IMR-90 (cell line): ENCODE results near the gene B3GALT4. TPM values are rescaled to one million over a fixed set of nuclear protein-coding genes. Genes with fewer than 3 reads are reported as not detected.

Experiments
- ATAC-seq: fragments of 200-7000 bp; cut with Tn5 transposase; 2 replicates; pipeline ENCODE4 v1.9.1; 2020; ENCODE audit warnings: low read depth, mild to moderate bottlenecking, moderate library complexity
- BruUV-seq: library from RNA; stranded (reverse); fragments of 400-500 nt; replicated peaks from 2 replicates; lab custom pipeline; 2021; lab: Mats Ljungman, UMichigan
- CTCF ChIA-PET: fragments of 300-600 bp; formaldehyde crosslinking; extraction: SDS; loops from one replicate; lab custom pipeline; 2021; ENCODE audit warnings: antibody characterized with exemption; lab: Yijun Ruan, JAX
- POLR2A ChIA-PET: fragments of 300-600 bp; sonication (Branson Sonifier 250); formaldehyde crosslinking; loops from one replicate; lab custom pipeline; 2022; ENCODE audit warnings: antibody characterized with exemption; ENCODE audit not compliant: unreplicated experiment; lab: Charles Lee
- DNase-seq: peaks from one replicate; pipeline ENCODE4 v3.0.0; 2013
- H2AFZ ChIP-seq: replicated peaks from 2 replicates; pipeline ENCODE3; 2013; ENCODE audit warnings: low read length, mild to moderate bottlenecking; ENCODE audit not compliant: poor library complexity
- H2AK5ac ChIP-seq: 2 replicates; pipeline ENCODE4 v1.6.1; 2013; ENCODE audit warnings: low read depth, low read length, inconsistent platforms
- H2AK9ac ChIP-seq: replicated peaks from 2 replicates; pipeline ENCODE3; 2013; ENCODE audit warnings: mild to moderate bottlenecking, low read depth, low read length, moderate library complexity; ENCODE audit not compliant: poor library complexity
- H2BK120ac ChIP-seq: 2 replicates; pipeline ENCODE4 v1.6.1; 2013; ENCODE audit warnings: low read depth, low read length, inconsistent platforms
- H2BK15ac ChIP-seq: 3 replicates; pipeline ENCODE4 v1.6.1; 2013; ENCODE audit warnings: low read depth, low read length, inconsistent platforms
- H2BK20ac ChIP-seq: 2 replicates; pipeline ENCODE4 v1.6.1; 2013; ENCODE audit warnings: low read depth, mild to moderate bottlenecking, inconsistent platforms, low read length, moderate library complexity
- H2BK5ac ChIP-seq: 2 replicates; pipeline ENCODE4 v1.6.1; 2013; ENCODE audit warnings: mild to moderate bottlenecking, low read depth, low read length, inconsistent platforms; ENCODE audit not compliant: poor library complexity, severe bottlenecking
- H3K14ac ChIP-seq: replicated peaks from 2 replicates; pipeline ENCODE4 v1.6.1; 2013; ENCODE audit warnings: low read depth, low read length, inconsistent platforms
- H3K18ac ChIP-seq: 2 replicates; pipeline ENCODE4 v1.6.1; 2013; ENCODE audit warnings: low read depth, low read length, control low read depth
- H3K23ac ChIP-seq: 2 replicates; pipeline ENCODE4 v1.6.1; 2013; ENCODE audit warnings: low read depth, low read length, inconsistent platforms
- H3K27ac ChIP-seq: 2 replicates; pipeline ENCODE4 v1.5.1; 2013; ENCODE audit warnings: mild to moderate bottlenecking, control low read depth, low read length; ENCODE audit not compliant: insufficient read depth
- H3K27me3 ChIP-seq: 2 replicates; pipeline ENCODE4 v1.6.1; 2013; ENCODE audit warnings: low read length; ENCODE audit not compliant: control insufficient read depth, insufficient read depth
- H3K36me3 ChIP-seq: 2 replicates; pipeline ENCODE4 v1.6.1; 2013; ENCODE audit warnings: low read length, mixed read lengths; ENCODE audit not compliant: control insufficient read depth, insufficient read depth
- H3K4ac ChIP-seq: 2 replicates; pipeline ENCODE4 v1.6.1; 2013; ENCODE audit warnings: low read depth, low read length, inconsistent platforms
- H3K4me1 ChIP-seq: 2 replicates; pipeline ENCODE4 v1.6.1; 2013; ENCODE audit warnings: low read length, mixed read lengths; ENCODE audit not compliant: control insufficient read depth, insufficient read depth
- H3K4me2 ChIP-seq: 2 replicates; pipeline ENCODE4 v1.6.1; 2013; ENCODE audit warnings: low read depth, mild to moderate bottlenecking, control low read depth, low read length, moderate library complexity
- H3K4me3 ChIP-seq: 2 replicates; pipeline ENCODE4 v1.5.1; 2013; ENCODE audit warnings: low read depth, mild to moderate bottlenecking, control low read depth, low read length, moderate library complexity; ENCODE audit not compliant: insufficient read depth
- H3K56ac ChIP-seq: 2 replicates; pipeline ENCODE4 v1.6.1; 2013; ENCODE audit warnings: low read length, inconsistent platforms; ENCODE audit not compliant: insufficient read depth; ENCODE audit errors: extremely low read depth
- H3K79me1 ChIP-seq, 2 experiments: 2 replicates each; pipeline ENCODE4 v1.6.1; 2013; ENCODE audit warnings: low read length in 2 of 2, inconsistent platforms in 1 of 2, low read depth in 1 of 2
- H3K9ac ChIP-seq: 2 replicates; pipeline ENCODE4 v1.6.1; 2013; ENCODE audit warnings: low read depth, low read length, control low read depth
- H3K9me1 ChIP-seq: 2 replicates; pipeline ENCODE4 v1.6.1; 2013; ENCODE audit warnings: low read length, inconsistent platforms; ENCODE audit not compliant: insufficient read depth
- H3K9me3 ChIP-seq: 2 replicates; pipeline ENCODE4 v1.6.1; 2013; ENCODE audit warnings: low read length; ENCODE audit not compliant: control insufficient read depth, insufficient read depth
- H4K20me1 ChIP-seq: 2 replicates; pipeline ENCODE4 v1.6.1; 2013; ENCODE audit warnings: low read length, inconsistent platforms; ENCODE audit not compliant: insufficient read depth
- H4K5ac ChIP-seq: 2 replicates; pipeline ENCODE4 v1.6.1; 2013; ENCODE audit warnings: mild to moderate bottlenecking, low read depth, low read length, control low read depth
- H4K8ac ChIP-seq, 2 experiments: 2 replicates each; pipeline ENCODE4 v1.6.1; 2013; ENCODE audit warnings: low read depth in 2 of 2, low read length in 2 of 2, control low read depth in 1 of 2, inconsistent platforms in 1 of 2
- H4K91ac ChIP-seq: 2 replicates; pipeline ENCODE4 v1.6.1; 2013; ENCODE audit warnings: low read depth, low read length, inconsistent platforms; ENCODE audit not compliant: insufficient read depth
- CHD1 ChIP-seq: IDR thresholded peaks from 2 replicates; pipeline ENCODE4 v1.6.1; 2012; ENCODE audit warnings: low read depth, low read length, improper control_type of control experiment
- CTCF ChIP-seq: conservative IDR thresholded peaks from 2 replicates; pipeline ENCODE4 v1.5.1; 2012; ENCODE audit warnings: mild to moderate bottlenecking, low read depth, low read length, improper control_type of control experiment
- MAZ ChIP-seq: IDR thresholded peaks from 2 replicates; pipeline ENCODE4 v1.6.1; 2012; ENCODE audit warnings: low read depth, mild to moderate bottlenecking, low read length, improper control_type of control experiment, moderate library complexity, borderline replicate concordance
- NFE2L2 ChIP-seq: fragments of 150-350 bp; IDR thresholded peaks from 2 replicates; pipeline ENCODE4 v1.6.1; 2016; ENCODE audit warnings: low read depth, mild to moderate bottlenecking, low read length
- SMC3 ChIP-seq: fragments of 150-350 bp; IDR thresholded peaks from 2 replicates; pipeline ENCODE4 v1.6.1; 2016; ENCODE audit warnings: low read depth, mild to moderate bottlenecking, antibody characterized with exemption, low read length, moderate library complexity
- WGBS, 2 experiments: methylation state at CpG; one replicate each; pipeline versions ENCODE4 v1.1.5 to v1.1.7; 2013; ENCODE audit warnings: missing lambda C conversion rate in 2 of 2; ENCODE audit not compliant: insufficient read length in 1 of 2; ENCODE audit errors: extremely low coverage in 2 of 2; 5-methylcytosine and 5-hydroxymethylcytosine counted together
- dilution Hi-C: fragments of 300-500 bp; cut with HindIII; formaldehyde crosslinking; loops from one replicate; pipeline ENCODE4 v1.14.3; 2018; ENCODE audit warnings: low sequenced_read_pairs; ENCODE audit not compliant: unreplicated experiment
- in situ Hi-C: fragments of 300-500 bp; cut with MboI; formaldehyde crosslinking; loops from 3 replicates; pipeline ENCODE4 v1.14.3; 2019; ENCODE audit warnings: low sequenced_read_pairs, inconsistent platforms, mixed read lengths
- intact Hi-C: fragments of 100-400 bp; cut with micrococcal nuclease; formaldehyde crosslinking; loops from 2 replicates; pipeline ENCODE4 v1.10.0; 2022
- polyA plus RNA-seq, 3 experiments: library from polyadenylated mRNA; depleted of rRNA; stranded (reverse); fragments of >200 nt; gene quantifications; 2 replicates each; pipeline ENCODE4 v1.2.3, GENCODE V29; 2012; ENCODE audit warnings: low replicate concordance in 1 of 3
- total RNA-seq: library from RNA; depleted of rRNA; stranded (reverse); fragments of >200 nt; gene quantifications from 2 replicates; pipeline ENCODE4 v1.2.3, GENCODE V29; 2012
- TF ChIP-seq, protein P1 (sequence below): fragments of 150-350 bp; IDR thresholded peaks from 2 replicates; pipeline ENCODE4 v1.6.1; 2016; ENCODE audit warnings: low read depth, mild to moderate bottlenecking, low read length, moderate library complexity, borderline replicate concordance

B3GALT4 gene
- total and polyA plus RNA-seq, 2 of the 4 experiments (the other 2 are of a cell fraction): 0.70 to 0.72 TPM

- POLR2A ChIA-PET: no interaction called here
- H3K23ac ChIP-seq: no peak overlapping the region
- no peak overlapping the region for H3K56ac ChIP-seq
- no peak overlapping the region for H3K9ac ChIP-seq
- no peak overlapping the region for H2BK5ac ChIP-seq
- ATAC-seq: no peak
- H3K9me3 ChIP-seq: no peaks in the 10 kb centered on the region
- no peaks in the 10 kb centered on the region for H4K20me1 ChIP-seq
- intact Hi-C loops (no loop called here), dilution Hi-C loops (no loop called here), in situ Hi-C loops (no loop called here)
- peaks cover 56% of the 10 kb centered on the region for H3K36me3 ChIP-seq
- no peak for DNase-seq
- CTCF ChIA-PET: no interaction called here
- H2AFZ ChIP-seq: no peak overlapping the region
- no peaks in the 10 kb centered on the region; the same call in 1 of the 2 replicates for H3K9me1 ChIP-seq
- no peak overlapping the region for H4K8ac ChIP-seq
- TF ChIP-seq MAZ (no peak), SMC3 (no peak), NFE2L2 (no peak), CTCF (no peak), CHD1 (no peak)
- TF ChIP-seq, protein P1, sequence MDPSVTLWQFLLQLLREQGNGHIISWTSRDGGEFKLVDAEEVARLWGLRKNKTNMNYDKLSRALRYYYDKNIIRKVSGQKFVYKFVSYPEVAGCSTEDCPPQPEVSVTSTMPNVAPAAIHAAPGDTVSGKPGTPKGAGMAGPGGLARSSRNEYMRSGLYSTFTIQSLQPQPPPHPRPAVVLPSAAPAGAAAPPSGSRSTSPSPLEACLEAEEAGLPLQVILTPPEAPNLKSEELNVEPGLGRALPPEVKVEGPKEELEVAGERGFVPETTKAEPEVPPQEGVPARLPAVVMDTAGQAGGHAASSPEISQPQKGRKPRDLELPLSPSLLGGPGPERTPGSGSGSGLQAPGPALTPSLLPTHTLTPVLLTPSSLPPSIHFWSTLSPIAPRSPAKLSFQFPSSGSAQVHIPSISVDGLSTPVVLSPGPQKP: no peak
- H3K27ac ChIP-seq: no peak overlapping the region
- H4K91ac ChIP-seq: no peak overlapping the region
- H2BK20ac ChIP-seq: no peak overlapping the region
- no peak overlapping the region for H2AK9ac ChIP-seq
- H3K4ac ChIP-seq: no peak overlapping the region
- no TSS peak for BruUV-seq
- H3K4me3 ChIP-seq: no peak overlapping the region
- H2AK5ac ChIP-seq: no peak overlapping the region
- no peak overlapping the region for H4K5ac ChIP-seq
- no peaks in the 10 kb centered on the region for H3K27me3 ChIP-seq
- H2BK15ac ChIP-seq: no peak overlapping the region
- WGBS, 2 experiments: 40% methylated on average over 1 of the region's 7 CpGs; no CpG with 5 or more reads in 1 of the 2 experiments
- H3K18ac ChIP-seq: no peak overlapping the region
- H3K4me1 ChIP-seq: no peaks in the 10 kb centered on the region
- no peak overlapping the region for H3K4me2 ChIP-seq
- H3K14ac ChIP-seq: no peak overlapping the region
- H3K79me1 ChIP-seq: peaks cover 0 to 10% of the 10 kb centered on the region in 2 experiments; a peak in 2 of 4 replicates
- H2BK120ac ChIP-seq: no peak overlapping the region
These were observed 12.9 kb upstream of the B3GALT4 start for GRCh38 chr6:33264015-33264414.
